GM23338 (cell line): Measurements from ENCODE around the gene CHAD. TPM values are rescaled to one million over a fixed set of nuclear protein-coding genes. Genes with fewer than 3 reads are reported as not detected.

Experiments
- ATAC-seq: fragments of 200-7000 bp; cut with Tn5 transposase; 3 replicates; pipeline ENCODE4 v1.9.1; 2020
- DNase-seq: peaks from one replicate; pipeline ENCODE4 v3.0.0-alpha.2; 2015; ENCODE audit warnings: low spot score
- H2AFZ ChIP-seq: fragments of 200-600 bp; sonication (generic); 2 replicates; pipeline ENCODE4 v1.8.0; 2016; ENCODE audit warnings: antibody characterized with exemption, mild to moderate bottlenecking, moderate library complexity
- H3F3A ChIP-seq: fragments of 200-600 bp; sonication (generic); replicated peaks from 2 replicates; pipeline ENCODE4 v1.8.0; 2017; ENCODE audit warnings: antibody characterized with exemption, mixed run types, low read depth
- H3K27ac ChIP-seq: fragments of 200-600 bp; sonication (generic); 2 replicates; pipeline ENCODE4 v1.6.1; 2016; ENCODE audit warnings: low read depth
- H3K27me3 ChIP-seq: fragments of 200-600 bp; sonication (generic); 2 replicates; pipeline ENCODE4 v1.8.0; 2016; ENCODE audit warnings: mild to moderate bottlenecking, mixed run types, moderate library complexity; ENCODE audit not compliant: insufficient read depth
- H3K36me3 ChIP-seq: fragments of 200-600 bp; sonication (generic); 2 replicates; pipeline ENCODE4 v1.8.0; 2016; ENCODE audit warnings: mild to moderate bottlenecking; ENCODE audit not compliant: insufficient read depth
- H3K4me1 ChIP-seq: fragments of 200-600 bp; sonication (generic); 2 replicates; pipeline ENCODE4 v1.8.0; 2016; ENCODE audit warnings: mild to moderate bottlenecking, moderate library complexity; ENCODE audit not compliant: insufficient read depth
- H3K4me2 ChIP-seq: fragments of 200-600 bp; sonication (generic); 2 replicates; pipeline ENCODE4 v1.7.1; 2017; ENCODE audit warnings: mixed run types
- H3K4me3 ChIP-seq: fragments of 200-600 bp; sonication (generic); 2 replicates; pipeline ENCODE4 v1.6.1; 2016; ENCODE audit warnings: mixed run types
- H3K79me2 ChIP-seq: fragments of 200-600 bp; sonication (generic); replicated peaks from 2 replicates; pipeline ENCODE4 v1.8.0; 2017; ENCODE audit warnings: mild to moderate bottlenecking; ENCODE audit not compliant: insufficient read depth
- H3K9me2 ChIP-seq: fragments of 200-600 bp; sonication (generic); 2 replicates; pipeline ENCODE4 v1.8.0; 2017; ENCODE audit not compliant: insufficient read depth
- H4K20me1 ChIP-seq: fragments of 200-600 bp; sonication (generic); replicated peaks from 2 replicates; pipeline ENCODE4 v1.8.0; 2017; ENCODE audit warnings: mild to moderate bottlenecking; ENCODE audit not compliant: insufficient read depth
- H3K27ac Mint-ChIP-seq: 2 replicates; pipeline ENCODE4 v1.8.0; 2020; ENCODE audit warnings: inconsistent platforms, mild to moderate bottlenecking, moderate library complexity, mixed read lengths
- H3K27me3 Mint-ChIP-seq: 3 replicates; pipeline ENCODE4 v1.8.0; 2022; ENCODE audit warnings: low read depth, mild to moderate bottlenecking, moderate library complexity, mixed read lengths, inconsistent platforms; ENCODE audit not compliant: insufficient read depth, poor library complexity
- H3K36me3 Mint-ChIP-seq: 3 replicates; pipeline ENCODE4 v1.8.0; 2021; ENCODE audit warnings: low read depth, mild to moderate bottlenecking, inconsistent platforms, moderate library complexity, mixed read lengths
- H3K4me1 Mint-ChIP-seq: 3 replicates; pipeline ENCODE4 v1.8.0; 2020; ENCODE audit warnings: mild to moderate bottlenecking, inconsistent platforms, mixed read lengths
- H3K4me3 Mint-ChIP-seq: 3 replicates; pipeline ENCODE4 v1.8.0; 2021; ENCODE audit warnings: moderate library complexity, mild to moderate bottlenecking, inconsistent platforms, mixed read lengths
- H3K9me3 Mint-ChIP-seq: 3 replicates; pipeline ENCODE4 v1.8.0; 2020; ENCODE audit warnings: moderate library complexity, mild to moderate bottlenecking, inconsistent platforms, mixed read lengths
- CREB1 ChIP-seq: fragments of 250-450 bp; sonication (Bioruptor Pico); IDR thresholded peaks from 2 replicates; pipeline ENCODE4 v1.5.0; 2020; ENCODE audit warnings: low read depth, mild to moderate bottlenecking, moderate library complexity
- CTCF ChIP-seq, 2 experiments: fragments of 200-600 bp in 1 of 2; sonication (generic) in 1 of 2; conservative IDR thresholded peaks; 2 replicates each; pipeline versions ENCODE4 v1.5.1 to v1.6.1; 2016 to 2017; ENCODE audit warnings: antibody characterized with exemption in 2 of 2, low read depth in 2 of 2, mild to moderate bottlenecking in 2 of 2, moderate library complexity in 1 of 2
- ETS1 ChIP-seq: IDR thresholded peaks from 2 replicates; pipeline ENCODE4 v1.6.1; 2016; ENCODE audit warnings: antibody characterized with exemption
- JUNB ChIP-seq: IDR thresholded peaks from one replicate; pipeline ENCODE4 v1.6.1; 2016; ENCODE audit warnings: antibody characterized with exemption; ENCODE audit not compliant: unreplicated experiment
- POLR2AphosphoS5 ChIP-seq: IDR thresholded peaks from 2 replicates; pipeline ENCODE4 v1.6.1; 2016; ENCODE audit warnings: antibody characterized with exemption, low read depth
- STAT1 ChIP-seq: IDR thresholded peaks from one replicate; pipeline ENCODE4 v1.6.1; 2016; ENCODE audit warnings: antibody characterized with exemption; ENCODE audit not compliant: unreplicated experiment
- ZNF331 ChIP-seq: fragments of 250-450 bp; sonication (Bioruptor Pico); IDR thresholded peaks from 2 replicates; pipeline ENCODE4 v1.5.0; 2020; ENCODE audit warnings: low read depth, mild to moderate bottlenecking, moderate library complexity
- ZNF462 ChIP-seq: fragments of 250-450 bp; sonication (Bioruptor Pico); IDR thresholded peaks from 2 replicates; pipeline ENCODE4 v1.5.0; 2020; ENCODE audit warnings: mild to moderate bottlenecking, moderate library complexity
- polyA plus RNA-seq: library from polyadenylated mRNA; unstranded; fragments of >200 nt; fragmentation: Nextera tagmentation; extraction: Ambion mirVana; gene quantifications from 2 replicates; pipeline ENCODE4 v1.2.1, GENCODE V29; 2016
- total RNA-seq: library from RNA; depleted of rRNA; stranded (reverse); fragments of >200 nt; shearing (Covaris generic); gene quantifications from 2 replicates; pipeline ENCODE4 v1.2.3, GENCODE V29; 2014

The CHAD gene
- total and polyA plus RNA-seq, 2 experiments from 2014 or later = 0.18 TPM; not detected in 1

GRCh38 chr17:50480854-50481490 lies 12.3 kb upstream of the CHAD start (continued):
- TF ChIP-seq ZNF462 (no peak), POLR2AphosphoS5 (no peak), CREB1 (CRISPR knock-in tag) (no peak), CTCF (conservative IDR thresholded peaks at IDR 0.05; ENCODE audit: low read depth in 2 of 2) (no peak)

GRCh38 chr17:50480142-50480764 lies 11.6 kb upstream of the CHAD start:
- no peak overlapping the region for H2AFZ ChIP-seq
- Mint-ChIP-seq H3K4me1 (peaks cover 16% of the 10 kb centered on the region), H3K36me3 (peaks cover 28% of the 10 kb centered on the region), H3K27me3 (peaks cover 11% of the 10 kb centered on the region), H3K4me3 (peak overlapping the region; percentile 88; the same call in 2 of the 3 replicates), H3K27ac (no peak overlapping the region), H3K9me3 (no peaks in the 10 kb centered on the region)
- 0 out of 2 replicates have a peak, but pooled peaks cover 16% of the 10 kb centered on the region for H3F3A ChIP-seq
- no peak overlapping the region for H3K4me3 ChIP-seq
- H3K4me2 ChIP-seq = peak overlapping the region; percentile 100; the same call in 1 of the 2 replicates
- no peaks in the 10 kb centered on the region for H3K79me2 ChIP-seq
- peaks cover 11% of the 10 kb centered on the region; the same call in 1 of the 2 replicates for H3K27me3 ChIP-seq
- H4K20me1 ChIP-seq = no peaks in the 10 kb centered on the region
- H3K9me2 ChIP-seq = no peaks in the 10 kb centered on the region
- no peak for TF ChIP-seq POLR2AphosphoS5
- no peak for TF ChIP-seq ETS1
- no peak for TF ChIP-seq ZNF331 (CRISPR knock-in tag)
- no peak for TF ChIP-seq JUNB
- TF ChIP-seq STAT1 = no peak
- no peak overlapping the region for H3K27ac ChIP-seq
- H3K36me3 ChIP-seq = no peaks in the 10 kb centered on the region
- no peak for ATAC-seq
- peaks cover 6% of the 10 kb centered on the region; the same call in 1 of the 2 replicates for H3K4me1 ChIP-seq
- no peak for DNase-seq
